ENCODE measurements around the gene SHBG.

- TF ChIP-seq, protein P1, sequence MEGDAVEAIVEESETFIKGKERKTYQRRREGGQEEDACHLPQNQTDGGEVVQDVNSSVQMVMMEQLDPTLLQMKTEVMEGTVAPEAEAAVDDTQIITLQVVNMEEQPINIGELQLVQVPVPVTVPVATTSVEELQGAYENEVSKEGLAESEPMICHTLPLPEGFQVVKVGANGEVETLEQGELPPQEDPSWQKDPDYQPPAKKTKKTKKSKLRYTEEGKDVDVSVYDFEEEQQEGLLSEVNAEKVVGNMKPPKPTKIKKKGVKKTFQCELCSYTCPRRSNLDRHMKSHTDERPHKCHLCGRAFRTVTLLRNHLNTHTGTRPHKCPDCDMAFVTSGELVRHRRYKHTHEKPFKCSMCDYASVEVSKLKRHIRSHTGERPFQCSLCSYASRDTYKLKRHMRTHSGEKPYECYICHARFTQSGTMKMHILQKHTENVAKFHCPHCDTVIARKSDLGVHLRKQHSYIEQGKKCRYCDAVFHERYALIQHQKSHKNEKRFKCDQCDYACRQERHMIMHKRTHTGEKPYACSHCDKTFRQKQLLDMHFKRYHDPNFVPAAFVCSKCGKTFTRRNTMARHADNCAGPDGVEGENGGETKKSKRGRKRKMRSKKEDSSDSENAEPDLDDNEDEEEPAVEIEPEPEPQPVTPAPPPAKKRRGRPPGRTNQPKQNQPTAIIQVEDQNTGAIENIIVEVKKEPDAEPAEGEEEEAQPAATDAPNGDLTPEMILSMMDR (IDR thresholded peaks at IDR 0.05), result no peak
- TF ChIP-seq POLR2A (IDR thresholded peaks at IDR 0.05), result no peak
These were observed 18.2 kb upstream of the SHBG start for GRCh38 chr17:7611635-7612293.

Data from esophagus squamous epithelium (tissue), 4 donors.